ENCODE results near the gene FN1. TPM values are rescaled to one million over a fixed set of nuclear protein-coding genes. Genes with fewer than 3 reads are reported as not detected.

Gene FN1
- total RNA-seq, 1 experiment from 2014 or later: 1,570 TPM

DNA sequence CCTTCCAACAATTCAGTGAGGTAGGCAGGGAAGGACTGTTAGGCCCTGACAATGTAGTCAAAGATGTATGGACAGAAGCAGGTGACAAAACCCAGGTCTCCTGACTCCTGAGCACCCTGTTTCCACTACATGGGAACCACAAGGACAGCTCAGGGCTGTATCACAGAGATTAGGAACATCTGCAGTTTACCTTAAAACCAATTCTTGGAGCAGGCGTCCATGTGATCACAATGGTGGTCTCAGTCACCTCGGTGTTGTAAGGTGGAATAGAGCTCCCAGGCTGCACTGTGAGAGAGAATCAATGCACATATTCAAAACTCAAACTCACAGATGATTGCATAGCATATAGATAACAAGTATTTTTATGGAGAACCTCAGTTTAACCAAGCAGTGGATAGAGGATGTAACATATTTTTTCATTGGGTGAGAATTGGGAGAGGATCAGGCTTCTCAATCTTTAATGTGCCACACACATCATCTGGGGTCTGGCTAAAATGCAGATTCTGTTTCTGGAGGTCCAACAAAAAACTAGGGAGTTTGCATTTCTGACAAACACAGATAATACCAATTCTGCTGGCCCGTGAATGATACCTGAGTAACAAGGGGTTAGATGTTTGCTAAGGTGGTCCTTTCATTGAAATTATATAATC, 36.7 kb downstream of the FN1 start:
- no TSS peak for BruUV-seq (replicated peaks)
- intact Hi-C loops (cut with micrococcal nuclease; ENCODE audit: unreplicated experiment): no loop called here
- Histone ChIP-seq H3K4me3 (ENCODE audit: low read depth, low read length, poor library complexity, severe bottlenecking) (no peak overlapping the region), H3K27me3 (replicated peaks; ENCODE audit: insufficient read depth, low read depth, low read length, poor library complexity) (no peaks in the 10 kb centered on the region), H3K9me3 (ENCODE audit: low read depth, low read length, poor library complexity, severe bottlenecking) (no peaks in the 10 kb centered on the region), H3K36me3 (ENCODE audit: insufficient read depth, low read length, poor library complexity, severe bottlenecking) (peaks cover 92% of the 10 kb centered on the region), H3K4me1 (ENCODE audit: insufficient read depth, low read length, poor library complexity, severe bottlenecking) (peaks cover 59% of the 10 kb centered on the region), H3K27ac (ENCODE audit: low read depth, low read length, poor library complexity, severe bottlenecking) (peak overlapping the region; percentile 49)
- CTCF ChIA-PET: no interaction called here
- TF ChIP-seq EZH2 (IDR thresholded peaks at IDR 0.05; ENCODE audit: borderline replicate concordance, low read depth, low read length, poor library complexity, severe bottlenecking): no peak
- TF ChIP-seq, protein P1, sequence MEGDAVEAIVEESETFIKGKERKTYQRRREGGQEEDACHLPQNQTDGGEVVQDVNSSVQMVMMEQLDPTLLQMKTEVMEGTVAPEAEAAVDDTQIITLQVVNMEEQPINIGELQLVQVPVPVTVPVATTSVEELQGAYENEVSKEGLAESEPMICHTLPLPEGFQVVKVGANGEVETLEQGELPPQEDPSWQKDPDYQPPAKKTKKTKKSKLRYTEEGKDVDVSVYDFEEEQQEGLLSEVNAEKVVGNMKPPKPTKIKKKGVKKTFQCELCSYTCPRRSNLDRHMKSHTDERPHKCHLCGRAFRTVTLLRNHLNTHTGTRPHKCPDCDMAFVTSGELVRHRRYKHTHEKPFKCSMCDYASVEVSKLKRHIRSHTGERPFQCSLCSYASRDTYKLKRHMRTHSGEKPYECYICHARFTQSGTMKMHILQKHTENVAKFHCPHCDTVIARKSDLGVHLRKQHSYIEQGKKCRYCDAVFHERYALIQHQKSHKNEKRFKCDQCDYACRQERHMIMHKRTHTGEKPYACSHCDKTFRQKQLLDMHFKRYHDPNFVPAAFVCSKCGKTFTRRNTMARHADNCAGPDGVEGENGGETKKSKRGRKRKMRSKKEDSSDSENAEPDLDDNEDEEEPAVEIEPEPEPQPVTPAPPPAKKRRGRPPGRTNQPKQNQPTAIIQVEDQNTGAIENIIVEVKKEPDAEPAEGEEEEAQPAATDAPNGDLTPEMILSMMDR (conservative IDR thresholded peaks at IDR 0.05; ENCODE audit: low read depth, low read length): no peak
- no peak for DNase-seq (ENCODE audit: low spot score)
- POLR2A ChIA-PET (ENCODE audit: low non-redundant PET): no interaction called here

DNA sequence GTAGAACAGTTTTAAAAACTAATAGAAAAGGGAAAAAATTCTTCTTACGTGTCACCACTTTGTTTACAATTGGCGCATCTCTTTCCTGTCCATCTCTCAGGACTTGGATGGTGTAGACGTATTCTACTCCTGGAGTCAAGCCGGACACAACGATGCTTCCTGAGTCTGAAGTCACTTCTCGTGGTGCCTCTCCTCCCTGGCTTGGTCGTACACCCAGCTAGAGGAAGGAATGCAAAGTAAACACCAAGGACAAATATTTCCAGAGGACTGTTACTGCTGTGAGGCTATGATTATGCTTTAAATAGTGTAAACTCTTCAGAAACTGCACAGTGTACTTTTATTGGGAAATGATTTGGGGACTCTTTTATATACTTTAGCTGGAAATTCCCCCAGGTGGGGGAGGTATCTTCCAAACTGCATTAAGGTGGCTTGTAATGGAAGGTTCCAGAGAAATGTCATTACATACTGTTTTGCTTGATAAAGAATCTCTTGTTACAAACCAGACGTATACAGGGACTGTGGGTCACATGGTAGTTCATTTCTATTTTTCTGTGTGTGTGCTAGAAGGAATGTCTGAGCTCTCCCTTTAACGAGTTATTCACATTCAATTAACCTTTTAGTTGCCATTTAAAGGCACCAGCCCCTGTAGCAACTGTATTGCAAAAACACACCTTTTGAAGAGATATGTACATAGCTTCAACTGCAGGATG, 38.1 kb downstream of the FN1 start:
- Histone ChIP-seq H3K36me3 (ENCODE audit: insufficient read depth, low read length, poor library complexity, severe bottlenecking) (peaks cover 92% of the 10 kb centered on the region), H3K4me3 (ENCODE audit: low read depth, low read length, poor library complexity, severe bottlenecking) (no peak overlapping the region), H3K4me1 (ENCODE audit: insufficient read depth, low read length, poor library complexity, severe bottlenecking) (peaks cover 57% of the 10 kb centered on the region), H3K27me3 (replicated peaks; ENCODE audit: insufficient read depth, low read depth, low read length, poor library complexity) (no peaks in the 10 kb centered on the region), H3K9me3 (ENCODE audit: low read depth, low read length, poor library complexity, severe bottlenecking) (no peaks in the 10 kb centered on the region), H3K27ac (ENCODE audit: low read depth, low read length, poor library complexity, severe bottlenecking) (peak overlapping the region; percentile 62)
- no TSS peak for BruUV-seq (replicated peaks)
- no peak for TF ChIP-seq EZH2 (IDR thresholded peaks at IDR 0.05; ENCODE audit: borderline replicate concordance, low read depth, low read length, poor library complexity, severe bottlenecking)
- TF ChIP-seq, protein P1 (conservative IDR thresholded peaks at IDR 0.05; ENCODE audit: low read depth, low read length): no peak
- ChIA-PET CTCF (no interaction called here), POLR2A (ENCODE audit: low non-redundant PET) (no interaction called here)
- intact Hi-C loops (cut with micrococcal nuclease; ENCODE audit: unreplicated experiment): no loop called here
- no peak for DNase-seq (ENCODE audit: low spot score)

DNA sequence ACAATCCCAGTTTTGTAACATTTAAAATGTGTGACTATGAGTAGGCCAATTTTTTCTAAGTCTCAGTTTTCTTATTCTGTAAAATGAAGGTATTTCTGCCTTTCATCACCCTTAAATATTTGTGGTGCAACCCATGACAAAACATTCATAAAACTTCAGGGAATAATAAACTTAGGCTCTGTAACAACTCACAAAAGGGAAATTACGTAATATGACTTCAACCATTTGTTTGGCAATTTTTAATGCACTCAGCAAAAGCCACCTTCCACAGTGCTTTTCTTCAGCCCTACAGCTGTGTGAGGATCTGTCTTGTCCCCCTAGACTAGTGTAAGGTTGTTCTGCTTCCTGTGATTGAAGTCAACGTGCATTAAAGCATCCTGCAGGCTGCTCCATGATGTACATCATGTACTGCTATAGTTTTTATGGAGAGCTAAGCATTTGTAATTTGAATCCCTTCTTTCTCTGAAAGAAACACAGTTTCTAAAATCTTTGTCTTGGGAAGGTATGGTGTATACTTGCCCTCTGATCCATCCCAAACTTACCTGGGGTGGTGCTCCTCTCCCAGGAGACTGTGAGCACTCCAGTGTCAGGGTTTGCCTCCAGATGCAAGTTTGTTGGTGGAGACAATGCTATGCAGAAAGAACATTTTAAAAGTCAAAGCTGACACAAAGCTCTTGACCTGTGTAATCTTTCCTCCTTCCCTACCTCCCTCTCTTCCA, 39.1 kb downstream of the FN1 start:
- POLR2A ChIA-PET (ENCODE audit: low non-redundant PET): no interaction called here
- DNase-seq (ENCODE audit: low spot score): peak; percentile 71
- no peaks in the 10 kb centered on the region for H3K9me3 ChIP-seq (ENCODE audit: low read depth, low read length, poor library complexity, severe bottlenecking)
- no peak overlapping the region for H3K4me3 ChIP-seq (ENCODE audit: low read depth, low read length, poor library complexity, severe bottlenecking)
- intact Hi-C loops (cut with micrococcal nuclease; ENCODE audit: unreplicated experiment): no loop called here
- TF ChIP-seq, protein P1 (conservative IDR thresholded peaks at IDR 0.05; ENCODE audit: low read depth, low read length): no peak
- TF ChIP-seq EZH2 (IDR thresholded peaks at IDR 0.05; ENCODE audit: borderline replicate concordance, low read depth, low read length, poor library complexity, severe bottlenecking): no peak
- CTCF ChIA-PET: no interaction called here
- peaks cover 49% of the 10 kb centered on the region for H3K4me1 ChIP-seq (ENCODE audit: insufficient read depth, low read length, poor library complexity, severe bottlenecking)
- H3K36me3 ChIP-seq (ENCODE audit: insufficient read depth, low read length, poor library complexity, severe bottlenecking): peaks cover 92% of the 10 kb centered on the region
- peak overlapping the region; percentile 52 for H3K27ac ChIP-seq (ENCODE audit: low read depth, low read length, poor library complexity, severe bottlenecking)
- no peaks in the 10 kb centered on the region for H3K27me3 ChIP-seq (replicated peaks; ENCODE audit: insufficient read depth, low read depth, low read length, poor library complexity)
- BruUV-seq (replicated peaks): no TSS peak
